A549 (cell line): Measurements from ENCODE around the gene RPL18. TPM values are rescaled to one million over a fixed set of nuclear protein-coding genes. Genes with fewer than 3 reads are reported as not detected.
A peak's percentile ranks its signal among the peaks of the same experiment; 100 is the strongest.

Experiments used
- ATAC-seq, 2 experiments: fragments of 200-7000 bp in 1 of 2; fragments of >200 bp in 1 of 2; cut with Nextera tagmentation in 1 of 2; cut with Tn5 transposase in 1 of 2; 3 replicates each; pipeline versions ENCODE4 v1.8.0 to v1.9.1; 2018 to 2020; ENCODE audit warnings: mild to moderate bottlenecking in 1 of 2, moderate library complexity in 1 of 2
- CTCF ChIA-PET: fragments of 300-600 bp; sonication (Branson Sonifier 250); formaldehyde crosslinking; extraction: SDS; loops from one replicate; lab custom pipeline; 2021; ENCODE audit warnings: antibody characterized with exemption, inconsistent platforms; lab: Yijun Ruan, JAX
- POLR2A ChIA-PET: fragments of 350-600 bp; formaldehyde crosslinking; extraction: SDS; loops from one replicate; lab custom pipeline; 2021; ENCODE audit warnings: antibody characterized with exemption, inconsistent platforms; lab: Yijun Ruan, JAX
- DNase-seq, 2 experiments: peaks; one replicate each; pipeline versions ENCODE4 v3.0.0 to v3.0.0-alpha.2; 2011 to 2016; ENCODE audit warnings: low read depth in 1 of 2, low spot score in 1 of 2
- FAIRE-seq: peaks from 2 replicates; lab custom pipeline; 2011; peaks lifted over from hg19 to GRCh38; lab: Jason Lieb, UNC
- H3K27ac ChIP-seq, 2 experiments: fragments of >200 bp; sonication (Bioruptor Twin); formaldehyde crosslinking; 3 replicates each; pipeline ENCODE4 v1.5.1; 2016 to 2017
- H3K4me1 ChIP-seq: fragments of >200 bp; sonication (Bioruptor Twin); formaldehyde crosslinking; 3 replicates; pipeline ENCODE4 v1.6.1; 2016
- H3K4me2 ChIP-seq: fragments of >200 bp; sonication (Bioruptor Twin); formaldehyde crosslinking; 3 replicates; pipeline ENCODE4 v1.6.1; 2016
- H3K4me3 ChIP-seq: fragments of >200 bp; sonication (Bioruptor Twin); formaldehyde crosslinking; 3 replicates; pipeline ENCODE4 v1.5.1; 2016
- H3K9me3 ChIP-seq: fragments of >200 bp; sonication (Bioruptor Twin); formaldehyde crosslinking; 3 replicates; pipeline ENCODE4 v1.6.1; 2016
- BHLHE40 ChIP-seq: IDR thresholded peaks from 2 replicates; pipeline ENCODE4 v1.6.1; 2012; ENCODE audit warnings: low read depth, low read length, inconsistent platforms
- CEBPB ChIP-seq, 2 experiments: fragments of >200 bp in 1 of 2; sonication (Bioruptor Twin) in 1 of 2; formaldehyde crosslinking in 1 of 2; IDR thresholded peaks; 2 replicates each; pipeline ENCODE4 v1.6.1; 2012 to 2016
- CHD2 ChIP-seq: fragments of 150-350 bp; IDR thresholded peaks from 2 replicates; pipeline ENCODE4 v1.6.1; 2014; ENCODE audit warnings: low read length; ENCODE audit not compliant: partially characterized antibody
- GATA3 ChIP-seq: IDR thresholded peaks from 2 replicates; pipeline ENCODE4 v1.6.1; 2012; ENCODE audit warnings: borderline replicate concordance
- JUNB ChIP-seq: fragments of >200 bp; sonication (Bioruptor Twin); formaldehyde crosslinking; IDR thresholded peaks from 2 replicates; pipeline ENCODE4 v1.6.1; 2016
- KDM1A ChIP-seq: fragments of 200-600 bp; sonication (generic); IDR thresholded peaks from 2 replicates; pipeline ENCODE4 v1.6.1; 2016; ENCODE audit warnings: low read depth, mild to moderate bottlenecking
- MAX ChIP-seq: IDR thresholded peaks from 2 replicates; pipeline ENCODE4 v1.6.1; 2012
- NR3C1 ChIP-seq: fragments of >200 bp; sonication (Bioruptor Twin); formaldehyde crosslinking; IDR thresholded peaks from 3 replicates; pipeline ENCODE4 v1.6.1; 2017
- PBX3 ChIP-seq: IDR thresholded peaks from 2 replicates; pipeline ENCODE4 v1.6.1; 2012
- POLR2A ChIP-seq: IDR thresholded peaks from 2 replicates; pipeline ENCODE4 v1.6.1; 2012; ENCODE audit warnings: mild to moderate bottlenecking, low read length
- POLR2AphosphoS2 ChIP-seq: conservative IDR thresholded peaks from 2 replicates; pipeline ENCODE4 v1.6.1; 2012; ENCODE audit warnings: low read length, improper control_type of control experiment, inconsistent platforms
- RAD21 ChIP-seq, 2 experiments: fragments of >200 bp in 1 of 2; sonication (Bioruptor Twin) in 1 of 2; formaldehyde crosslinking in 1 of 2; IDR thresholded peaks in 1 of 2; conservative IDR thresholded peaks in 1 of 2; 2 replicates in 1 of 2; 3 replicates in 1 of 2; pipeline ENCODE4 v1.6.1; 2012 to 2018; ENCODE audit warnings: inconsistent platforms in 1 of 2
- RCOR1 ChIP-seq: fragments of 150-350 bp; IDR thresholded peaks from 2 replicates; pipeline ENCODE4 v1.6.1; 2014; ENCODE audit warnings: antibody characterized with exemption, low read length, low read depth
- SREBF2 ChIP-seq: fragments of 450-650 bp; IDR thresholded peaks from 2 replicates; pipeline ENCODE4 v1.6.1; 2014; ENCODE audit warnings: mild to moderate bottlenecking, moderate library complexity
- ZC3H11A ChIP-seq: fragments of 450-650 bp; IDR thresholded peaks from 2 replicates; pipeline ENCODE4 v1.6.1; 2014; ENCODE audit warnings: antibody characterized with exemption, mild to moderate bottlenecking
- WGBS: methylation state at CpG from one replicate; pipeline ENCODE4 v1.1.6; 2017; ENCODE audit errors: missing lambda C conversion rate; 5-methylcytosine and 5-hydroxymethylcytosine counted together
- polyA plus RNA-seq, 4 experiments: library from polyadenylated mRNA; depleted of rRNA in 3 of 4; stranded (reverse); fragments of >200 nt; fragmentation: RNase III in 1 of 4; extraction: RNeasy Plus Mini Kit Qiagen cat#74134 plus additional on column Dnase treatment in 1 of 4; gene quantifications; 2 replicates in 3 of 4; 3 replicates in 1 of 4; pipeline ENCODE4 v1.2.3, GENCODE V29; 2011 to 2017
- TF ChIP-seq, protein P1 (sequence below): fragments of 200-600 bp; sonication (generic); IDR thresholded peaks from 2 replicates; pipeline ENCODE4 v1.6.1; 2016; ENCODE audit warnings: antibody characterized with exemption, mild to moderate bottlenecking, moderate library complexity

The RPL18 gene
- polyA plus RNA-seq, 2 of the 4 experiments (the other 2 are of a cell fraction), result 1,780 to 2,696 TPM

DNA sequence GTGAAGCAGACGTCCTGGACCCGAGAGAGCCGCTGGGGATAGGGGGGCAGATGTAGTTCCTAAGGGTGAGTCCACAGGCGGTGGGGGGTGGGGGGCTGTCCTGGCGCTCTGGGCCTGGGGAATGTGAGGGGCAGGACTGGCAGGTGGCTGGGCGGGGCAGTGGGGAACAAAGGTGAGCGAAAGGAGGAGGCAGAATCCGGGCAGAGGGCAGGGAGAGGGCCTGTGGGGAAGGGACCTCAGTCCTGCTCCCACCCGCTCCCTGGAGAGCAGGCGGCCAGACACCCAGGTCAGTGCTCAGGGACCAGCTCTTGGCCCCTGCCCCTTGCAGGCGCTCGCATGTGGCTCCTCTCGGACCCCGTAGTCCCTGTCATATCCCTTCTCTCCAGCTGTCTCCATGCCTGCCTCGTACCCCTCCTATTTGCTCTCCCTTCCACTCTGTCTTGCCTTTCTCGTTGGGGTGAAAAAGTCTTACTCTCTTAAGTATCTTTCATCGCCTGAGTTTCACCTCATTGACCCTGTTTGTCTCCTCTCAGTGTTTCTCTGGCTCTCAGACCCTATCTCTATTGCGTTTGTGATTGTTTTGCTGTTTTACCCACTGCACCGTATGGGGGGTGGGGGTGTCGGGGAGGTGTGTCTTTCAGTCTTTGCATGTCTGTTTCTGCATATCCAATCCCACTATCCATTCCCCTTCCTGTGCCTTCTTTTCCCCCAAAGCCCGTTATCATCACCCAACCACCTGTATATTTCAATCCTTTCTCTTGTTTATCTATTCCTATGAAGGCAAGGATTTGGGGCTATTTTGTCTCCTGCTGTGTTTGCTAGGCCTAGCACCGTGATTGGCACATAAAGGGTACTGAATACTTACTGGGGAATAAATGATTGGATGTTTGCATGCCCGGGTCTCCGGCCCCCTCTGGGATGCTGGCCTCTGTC, 6.1 kb upstream of the RPL18 start:
- H3K4me3 ChIP-seq, result peak overlapping the region; percentile 29; the same call in 1 of the 3 replicates
- H3K4me1 ChIP-seq, result peaks cover 24% of the 10 kb centered on the region
- no peak for DNase-seq
- WGBS, result 76% methylated on average over 22 of the region's 24 CpGs
- H3K9me3 ChIP-seq, result no peaks in the 10 kb centered on the region
- CTCF ChIA-PET, result interaction anchor here (0.6 kb wide), 1 partner anchor 846 kb away, joined by 3 read pairs; no protein-coding TSS in a partner anchor
- FAIRE-seq, result no peak
- POLR2A ChIA-PET, result no interaction called here
- H3K4me2 ChIP-seq, result peak overlapping the region; percentile 72
- ATAC-seq, result no peak
- TF ChIP-seq, protein P1, sequence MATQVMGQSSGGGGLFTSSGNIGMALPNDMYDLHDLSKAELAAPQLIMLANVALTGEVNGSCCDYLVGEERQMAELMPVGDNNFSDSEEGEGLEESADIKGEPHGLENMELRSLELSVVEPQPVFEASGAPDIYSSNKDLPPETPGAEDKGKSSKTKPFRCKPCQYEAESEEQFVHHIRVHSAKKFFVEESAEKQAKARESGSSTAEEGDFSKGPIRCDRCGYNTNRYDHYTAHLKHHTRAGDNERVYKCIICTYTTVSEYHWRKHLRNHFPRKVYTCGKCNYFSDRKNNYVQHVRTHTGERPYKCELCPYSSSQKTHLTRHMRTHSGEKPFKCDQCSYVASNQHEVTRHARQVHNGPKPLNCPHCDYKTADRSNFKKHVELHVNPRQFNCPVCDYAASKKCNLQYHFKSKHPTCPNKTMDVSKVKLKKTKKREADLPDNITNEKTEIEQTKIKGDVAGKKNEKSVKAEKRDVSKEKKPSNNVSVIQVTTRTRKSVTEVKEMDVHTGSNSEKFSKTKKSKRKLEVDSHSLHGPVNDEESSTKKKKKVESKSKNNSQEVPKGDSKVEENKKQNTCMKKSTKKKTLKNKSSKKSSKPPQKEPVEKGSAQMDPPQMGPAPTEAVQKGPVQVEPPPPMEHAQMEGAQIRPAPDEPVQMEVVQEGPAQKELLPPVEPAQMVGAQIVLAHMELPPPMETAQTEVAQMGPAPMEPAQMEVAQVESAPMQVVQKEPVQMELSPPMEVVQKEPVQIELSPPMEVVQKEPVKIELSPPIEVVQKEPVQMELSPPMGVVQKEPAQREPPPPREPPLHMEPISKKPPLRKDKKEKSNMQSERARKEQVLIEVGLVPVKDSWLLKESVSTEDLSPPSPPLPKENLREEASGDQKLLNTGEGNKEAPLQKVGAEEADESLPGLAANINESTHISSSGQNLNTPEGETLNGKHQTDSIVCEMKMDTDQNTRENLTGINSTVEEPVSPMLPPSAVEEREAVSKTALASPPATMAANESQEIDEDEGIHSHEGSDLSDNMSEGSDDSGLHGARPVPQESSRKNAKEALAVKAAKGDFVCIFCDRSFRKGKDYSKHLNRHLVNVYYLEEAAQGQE, result no peak
- TF ChIP-seq RCOR1, result no peak
- TF ChIP-seq PBX3, result no peak
- TF ChIP-seq NR3C1, result no peak
- no peak for TF ChIP-seq POLR2AphosphoS2
- no peak for TF ChIP-seq JUNB
- no peak for TF ChIP-seq BHLHE40
- no peak for TF ChIP-seq POLR2A
- TF ChIP-seq CEBPB (IDR thresholded peaks at IDR 0.05), result no peak
- TF ChIP-seq GATA3, result no peak
- TF ChIP-seq SREBF2, result no peak
- no peak for TF ChIP-seq KDM1A
- TF ChIP-seq RAD21 (conservative IDR thresholded peaks at IDR 0.05 in 1 of 2, IDR thresholded peaks at IDR 0.05 in 1 of 2), result no peak
- peak overlapping the region in 1 of 2 experiments; percentile 73; a peak in 3 of 6 replicates for H3K27ac ChIP-seq

- H3K4me1 ChIP-seq, result peaks cover 27% of the 10 kb centered on the region
- peak overlapping the region; percentile 29 for H3K4me3 ChIP-seq
- FAIRE-seq (no peak), ATAC-seq (peak; percentile 71 to 83), DNase-seq (peak; percentile 93 to 97)
- H3K9me3 ChIP-seq, result no peaks in the 10 kb centered on the region
- H3K4me2 ChIP-seq, result peak overlapping the region; percentile 72
- POLR2A ChIA-PET, result interaction anchor here (0.9 to 1.0 kb wide), 2 partner anchors 10 to 14 kb away, joined by 3 to 9 read pairs; no protein-coding TSS in a partner anchor
- 54% methylated on average over 27 of the region's 40 CpGs for WGBS
- CTCF ChIA-PET, result interaction anchor here (0.5 to 1.6 kb wide), 10 partner anchors 9 to 118 kb away, joined by 3 to 5 read pairs (median 3); partner anchors contain the start of genes CA11 and FAM83E
- H3K27ac ChIP-seq, result peak overlapping the region; percentile 61 to 76
- TF ChIP-seq MAX (0 out of 2 replicates have a peak, but pooled peaks have one; percentile 40), CHD2 (peak; percentile 37), ZC3H11A (no peak)
- TF ChIP-seq, protein P1, result peak; percentile 51
These were observed 5.2 kb upstream of the RPL18 start for GRCh38 chr19:48624067-48624594.
